K562 (cell line): ENCODE measurements around the gene MDFIC. TPM values are rescaled to one million over a fixed set of nuclear protein-coding genes. Genes with fewer than 3 reads are reported as not detected.

Source experiments
- ATAC-seq: fragments of 200-7000 bp; cut with Tn5 transposase; 3 replicates; pipeline ENCODE4 v1.9.1; 2020; ENCODE audit warnings: moderate library complexity
- BruUV-seq: library from RNA; stranded (reverse); fragments of 400-500 nt; replicated peaks from 2 replicates; lab custom pipeline; 2021; lab: Mats Ljungman, UMichigan
- CTCF ChIA-PET: fragments of 300-600 bp; formaldehyde crosslinking; extraction: SDS; loops from one replicate; lab custom pipeline; 2021; ENCODE audit warnings: low intra/inter-chr PET ratio; lab: Yijun Ruan, JAX
- POLR2A ChIA-PET: fragments of 300-600, 350-650 bp; sonication (Branson Sonifier 250); formaldehyde crosslinking; extraction: SDS; loops from one replicate; lab custom pipeline; 2021; ENCODE audit warnings: antibody characterized with exemption, inconsistent platforms; lab: Yijun Ruan, JAX
- DNase-seq, 4 experiments: peaks; one replicate each; pipeline versions ENCODE4 v3.0.0 to v3.0.0-alpha.2; 2011 to 2018; ENCODE audit warnings: low spot score in 3 of 4, mixed read lengths in 3 of 4; ENCODE audit errors: extremely low read depth in 1 of 4
- FAIRE-seq: peaks from 2 replicates; lab custom pipeline; 2011; peaks lifted over from hg19 to GRCh38; lab: Jason Lieb, UNC
- H2AFZ ChIP-seq: 2 replicates; pipeline ENCODE4 v1.6.0; 2011; ENCODE audit warnings: low read depth, low read length, control low read depth, inconsistent platforms
- H3K27ac ChIP-seq: fragments of 200-600 bp; 3 replicates; pipeline ENCODE4 v1.8.0; 2011; ENCODE audit warnings: low read depth, mild to moderate bottlenecking, control low read depth, inconsistent platforms, low read length, moderate library complexity, mixed read lengths; ENCODE audit errors: extremely low read depth
- H3K27me3 ChIP-seq, 2 experiments: fragments of 300-600 bp in 1 of 2; 2 replicates in 1 of 2; 3 replicates in 1 of 2; pipeline versions ENCODE4 v1.6.0 to v1.8.0; 2011; ENCODE audit warnings: inconsistent platforms in 2 of 2, low read length in 2 of 2, mild to moderate bottlenecking in 1 of 2, mixed read lengths in 1 of 2, moderate library complexity in 1 of 2; ENCODE audit not compliant: control insufficient read depth in 2 of 2, insufficient read depth in 2 of 2
- H3K36me3 ChIP-seq: fragments of 300-600 bp; 3 replicates; pipeline ENCODE4 v1.8.0; 2011; ENCODE audit warnings: mild to moderate bottlenecking, low read length, inconsistent platforms; ENCODE audit not compliant: control insufficient read depth, insufficient read depth
- H3K4me1 ChIP-seq, 2 experiments: fragments of 200-600 bp in 1 of 2; replicated peaks in 1 of 2; 2 replicates in 1 of 2; 3 replicates in 1 of 2; pipeline versions ENCODE4 v1.5.1 to v1.8.0; 2011; ENCODE audit warnings: inconsistent platforms in 2 of 2, low read length in 2 of 2, mild to moderate bottlenecking in 1 of 2, mixed read lengths in 1 of 2, moderate library complexity in 1 of 2; ENCODE audit not compliant: control insufficient read depth in 2 of 2, insufficient read depth in 2 of 2
- H3K4me2 ChIP-seq: 2 replicates; pipeline ENCODE4 v1.6.1; 2011; ENCODE audit warnings: low read length, control low read depth, inconsistent platforms, mixed read lengths; ENCODE audit not compliant: insufficient read depth
- H3K4me3 ChIP-seq: fragments of 200-600 bp; sonication (generic), shearing (Covaris generic); 2 replicates; pipeline ENCODE4 v1.5.1; 2016; ENCODE audit warnings: control low read depth, inconsistent platforms
- H3K79me2 ChIP-seq: fragments of 200-600 bp; 3 replicates; pipeline ENCODE4 v1.8.0; 2011; ENCODE audit warnings: low read length, inconsistent platforms; ENCODE audit not compliant: control insufficient read depth, insufficient read depth
- H3K9ac ChIP-seq, 2 experiments: 2 replicates each; pipeline versions ENCODE4 v1.6.0 to v1.6.1; 2011; ENCODE audit warnings: low read depth in 2 of 2, low read length in 2 of 2, control low read depth in 1 of 2, inconsistent platforms in 1 of 2, mild to moderate bottlenecking in 1 of 2, mixed read lengths in 1 of 2; ENCODE audit not compliant: insufficient read depth in 1 of 2
- H3K9me1 ChIP-seq: one replicate; pipeline ENCODE4 v1.6.0; 2011; ENCODE audit warnings: inconsistent platforms, mild to moderate bottlenecking, low read length, moderate library complexity; ENCODE audit not compliant: control insufficient read depth, insufficient read depth
- H3K9me3 ChIP-seq: replicated peaks from 2 replicates; pipeline ENCODE4 v1.5.1; 2011; ENCODE audit warnings: low read depth, low read length, inconsistent platforms; ENCODE audit not compliant: control insufficient read depth, insufficient read depth
- H4K20me1 ChIP-seq: replicated peaks from 2 replicates; pipeline ENCODE4 v1.6.1; 2011; ENCODE audit warnings: low read length, inconsistent platforms, mixed read lengths; ENCODE audit not compliant: control insufficient read depth, insufficient read depth
- ARID2 ChIP-seq: fragments of 450-650 bp; IDR thresholded peaks from 2 replicates; pipeline ENCODE4 v1.6.1; 2017; ENCODE audit warnings: antibody characterized with exemption, mild to moderate bottlenecking
- CBX2 ChIP-seq: fragments of 200-600 bp; sonication (generic); IDR thresholded peaks from one replicate; pipeline ENCODE4 v1.6.1; 2012; ENCODE audit warnings: mild to moderate bottlenecking, low read length, inconsistent platforms; ENCODE audit not compliant: insufficient read depth, poor library complexity, severe bottlenecking
- MCM2 ChIP-seq: fragments of 450-650 bp; IDR thresholded peaks from 2 replicates; pipeline ENCODE4 v1.6.1; 2017; ENCODE audit warnings: low read depth, mild to moderate bottlenecking
- MLLT1 ChIP-seq, 2 experiments: fragments of 450-650 bp; IDR thresholded peaks; 2 replicates each; pipeline ENCODE4 v1.6.1; 2016
- PRPF4 ChIP-seq: fragments of 200-400 bp; formaldehyde crosslinking; IDR thresholded peaks from one replicate; pipeline ENCODE4 v1.6.1; 2017; ENCODE audit warnings: low read length, low read depth, mild to moderate bottlenecking; ENCODE audit not compliant: insufficient read depth, poor library complexity, severe bottlenecking
- SNIP1 ChIP-seq: fragments of 450-650 bp; IDR thresholded peaks from 2 replicates; pipeline ENCODE4 v1.7.1; 2017; ENCODE audit warnings: low read depth, mild to moderate bottlenecking
- SUPT5H ChIP-seq: fragments of 450-650 bp; IDR thresholded peaks from 2 replicates; pipeline ENCODE4 v1.6.1; 2016
- TCF3 ChIP-seq: sonication (generic); formaldehyde crosslinking; IDR thresholded peaks from 2 replicates; pipeline ENCODE4 v1.4.0; 2020; ENCODE audit warnings: mild to moderate bottlenecking, missing genetic modification reagents
- TCF7 ChIP-seq: sonication (generic); IDR thresholded peaks from 2 replicates; pipeline ENCODE4 v1.6.1; 2016; ENCODE audit warnings: antibody characterized with exemption, borderline replicate concordance
- XRCC4 ChIP-seq: IDR thresholded peaks from one replicate; pipeline ENCODE4 v1.6.1; 2011; ENCODE audit not compliant: insufficient read depth, insufficient read length; ENCODE audit errors: extremely low read depth
- ZFP91 ChIP-seq: sonication (generic); formaldehyde crosslinking; IDR thresholded peaks from 2 replicates; pipeline ENCODE4 v1.8.0; 2022; ENCODE audit warnings: mild to moderate bottlenecking, missing genetic modification reagents
- ZKSCAN8 ChIP-seq: fragments of 200-800 bp; sonication (Bioruptor generic); IDR thresholded peaks from 2 replicates; pipeline ENCODE4 v1.6.1; 2016; ENCODE audit warnings: missing genetic modification characterization, missing compliant biosample characterization
- ZNF134 ChIP-seq: fragments of 250-450 bp; sonication (Bioruptor Pico); conservative IDR thresholded peaks from 2 replicates; pipeline ENCODE4 v1.4.0; 2020
- ZNF165 ChIP-seq: fragments of 250-450 bp; sonication (Bioruptor Pico); IDR thresholded peaks from 2 replicates; pipeline ENCODE4 v1.4.0; 2020; ENCODE audit warnings: borderline replicate concordance
- ZNF398 ChIP-seq: fragments of 250-450 bp; sonication (Bioruptor Pico); IDR thresholded peaks from 2 replicates; pipeline ENCODE4 v1.8.0; 2021; ENCODE audit warnings: moderate library complexity, mild to moderate bottlenecking, inconsistent platforms
- ZNF444 ChIP-seq: fragments of 250-450 bp; sonication (Bioruptor Pico); IDR thresholded peaks from 2 replicates; pipeline ENCODE4 v1.4.0; 2020; ENCODE audit warnings: mild to moderate bottlenecking, moderate library complexity
- ZZZ3 ChIP-seq: fragments of 450-650 bp; IDR thresholded peaks from 2 replicates; pipeline ENCODE4 v1.6.1; 2016; ENCODE audit warnings: antibody characterized with exemption, mild to moderate bottlenecking, moderate library complexity
- WGBS: fragments of 100-300 bp; shearing (Covaris generic); methylation state at CpG from one replicate; pipeline ENCODE4 v1.1.6; 2016; ENCODE audit warnings: low coverage, mixed read lengths; ENCODE audit not compliant: insufficient coverage; ENCODE audit errors: missing lambda C conversion rate; 5-methylcytosine and 5-hydroxymethylcytosine counted together
- in situ Hi-C: fragments of 300-500 bp; cut with MboI; formaldehyde crosslinking; loops from 4 replicates; pipeline ENCODE4 v1.15.0; 2018; ENCODE audit warnings: inconsistent platforms, mixed read lengths
- intact Hi-C: fragments of 100-400 bp; cut with micrococcal nuclease; formaldehyde crosslinking; loops from 2 replicates; pipeline ENCODE4 v1.14.2; 2022
- polyA plus RNA-seq, 8 experiments: library from polyadenylated mRNA; depleted of rRNA in 4 of 8; stranded (reverse) in 5 of 8; unstranded in 3 of 8; fragments of >200 nt; fragmentation: Nextera tagmentation in 2 of 8; fragmentation: Illumina TruSeq in 1 of 8; extraction: Ambion mirVana in 2 of 8; extraction: Trizol in 1 of 8; gene quantifications; 2 replicates each; pipeline versions ENCODE4 v1.2.1 to v1.2.3, GENCODE V29; 2011 to 2014; ENCODE audit warnings: inconsistent platforms in 1 of 8, missing spikeins in 1 of 8
- total RNA-seq, 7 experiments: library from RNA; depleted of rRNA in 6 of 7; stranded (reverse); fragments of >200 nt in 6 of 7; fragmentation: Illumina TruSeq in 2 of 7; extraction: Trizol in 2 of 7; gene quantifications; 2 replicates each; pipeline versions ENCODE4 v1.2.1 to v1.2.3, GENCODE V29; 2011 to 2021; ENCODE audit warnings: low replicate concordance in 1 of 7

Gene MDFIC
- total and polyA plus RNA-seq, 9 of the 15 experiments (the other 6 are each of a cell fraction or from before 2014, with no cell fraction given): 0.13 to 0.24 TPM; not detected in 7

GRCh38 chr7:114941692-114942091, 19.8 kb downstream of the MDFIC start:
- Histone ChIP-seq H3K27me3 (no peaks in the 10 kb centered on the region), H4K20me1 (no peaks in the 10 kb centered on the region), H3K36me3 (no peaks in the 10 kb centered on the region), H3K4me1 (no peaks in the 10 kb centered on the region), H3K9ac (no peak overlapping the region), H3K9me1 (no peaks in the 10 kb centered on the region), H3K79me2 (no peaks in the 10 kb centered on the region), H3K9me3 (no peaks in the 10 kb centered on the region; the same call in 1 of the 2 replicates), H3K27ac (no peak overlapping the region), H3K4me3 (no peak overlapping the region), H3K4me2 (no peak overlapping the region), H2AFZ (no peak overlapping the region)
- in situ Hi-C loops: no loop called here
- ATAC-seq (no peak), DNase-seq (no peak), FAIRE-seq (no peak)
- ChIA-PET CTCF (no interaction called here), POLR2A (no interaction called here)
- WGBS: 0% methylated on average over 5 of the region's 5 CpGs
- intact Hi-C loops: loop anchor here (10.0 kb wide), 1 partner anchor 917 kb away; no protein-coding TSS in a partner anchor
- no TSS peak for BruUV-seq
- TF ChIP-seq TCF7: no peak
- no peak for TF ChIP-seq PRPF4
- no peak for TF ChIP-seq ZFP91 (CRISPR knock-in tag)
- no peak for TF ChIP-seq TCF3 (CRISPR knock-in tag)
- no peak for TF ChIP-seq CBX2
- TF ChIP-seq ZNF134 (CRISPR knock-in tag): no peak
- TF ChIP-seq ZNF398 (CRISPR knock-in tag): no peak
- no peak for TF ChIP-seq ARID2
- no peak for TF ChIP-seq SNIP1
- TF ChIP-seq MLLT1 (IDR thresholded peaks at IDR 0.05): no peak
- TF ChIP-seq ZNF165 (CRISPR knock-in tag): no peak
- TF ChIP-seq MCM2: no peak
- no peak for TF ChIP-seq ZZZ3
- no peak for TF ChIP-seq ZNF444
- no peak for TF ChIP-seq XRCC4
- TF ChIP-seq SUPT5H: no peak
- no peak for TF ChIP-seq ZKSCAN8 (CRISPR knock-in tag)
